VCaP (cell line): Measurements from ENCODE around the gene GABRB2.
"Not testable (repeated sequence)": the region's sequence is repeated elsewhere in the genome, so short reads cannot be mapped to it uniquely, and the experiment has no call there.

ENCODE experiments used
- H3K27ac ChIP-seq: fragments of 450-650 bp; 2 replicates; pipeline ENCODE4 v1.5.1; 2017
- TF ChIP-seq, protein P1 (sequence below): fragments of 450-650 bp; conservative IDR thresholded peaks from 2 replicates; pipeline ENCODE4 v1.5.1; 2017; ENCODE audit warnings: mild to moderate bottlenecking, moderate library complexity

Gene GABRB2

DNA sequence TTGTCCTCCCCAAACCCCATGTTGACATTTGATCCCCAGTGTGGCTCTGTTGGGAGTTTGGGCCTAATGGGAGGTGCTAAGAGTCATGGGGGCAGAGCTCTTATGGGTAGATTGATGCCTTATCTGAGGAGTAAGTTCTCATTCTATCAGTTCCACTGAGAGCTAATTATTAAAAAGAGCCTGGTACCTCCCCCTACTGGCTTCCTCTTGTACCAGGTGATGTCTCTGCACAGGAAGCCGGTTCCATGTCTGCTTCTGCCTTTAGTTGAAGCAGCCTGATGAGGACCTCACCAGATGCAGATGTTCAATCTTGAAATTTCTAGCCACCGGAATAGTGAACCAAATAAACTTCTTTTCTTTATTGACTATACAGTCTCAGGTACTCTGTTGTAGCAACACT lies 10.8 kb downstream of the GABRB2 start:
- TF ChIP-seq, protein P1, sequence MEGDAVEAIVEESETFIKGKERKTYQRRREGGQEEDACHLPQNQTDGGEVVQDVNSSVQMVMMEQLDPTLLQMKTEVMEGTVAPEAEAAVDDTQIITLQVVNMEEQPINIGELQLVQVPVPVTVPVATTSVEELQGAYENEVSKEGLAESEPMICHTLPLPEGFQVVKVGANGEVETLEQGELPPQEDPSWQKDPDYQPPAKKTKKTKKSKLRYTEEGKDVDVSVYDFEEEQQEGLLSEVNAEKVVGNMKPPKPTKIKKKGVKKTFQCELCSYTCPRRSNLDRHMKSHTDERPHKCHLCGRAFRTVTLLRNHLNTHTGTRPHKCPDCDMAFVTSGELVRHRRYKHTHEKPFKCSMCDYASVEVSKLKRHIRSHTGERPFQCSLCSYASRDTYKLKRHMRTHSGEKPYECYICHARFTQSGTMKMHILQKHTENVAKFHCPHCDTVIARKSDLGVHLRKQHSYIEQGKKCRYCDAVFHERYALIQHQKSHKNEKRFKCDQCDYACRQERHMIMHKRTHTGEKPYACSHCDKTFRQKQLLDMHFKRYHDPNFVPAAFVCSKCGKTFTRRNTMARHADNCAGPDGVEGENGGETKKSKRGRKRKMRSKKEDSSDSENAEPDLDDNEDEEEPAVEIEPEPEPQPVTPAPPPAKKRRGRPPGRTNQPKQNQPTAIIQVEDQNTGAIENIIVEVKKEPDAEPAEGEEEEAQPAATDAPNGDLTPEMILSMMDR: peak; percentile 50
- H3K27ac ChIP-seq: no peak overlapping the region

DNA sequence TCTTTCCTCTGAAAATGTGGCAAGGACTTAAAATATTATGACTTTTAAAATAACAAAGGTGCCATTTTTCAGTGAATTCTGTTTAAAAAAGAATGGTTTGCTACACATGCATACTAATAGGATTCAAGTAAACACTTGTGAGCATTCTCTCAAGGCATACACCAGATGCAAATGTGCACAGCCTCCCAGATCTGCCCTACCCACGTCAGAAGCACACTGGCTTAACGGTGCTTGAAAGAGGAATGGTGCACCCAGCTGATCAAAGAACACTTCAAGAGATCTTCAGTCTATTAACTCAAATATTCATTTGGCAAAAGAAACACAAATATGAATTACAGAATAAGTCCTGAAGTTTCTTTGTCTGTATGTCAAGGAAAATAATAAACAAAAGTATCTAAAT lies 15.8 kb downstream of the GABRB2 start:
- H3K27ac ChIP-seq: no peak overlapping the region
- TF ChIP-seq, protein P1: no peak

DNA sequence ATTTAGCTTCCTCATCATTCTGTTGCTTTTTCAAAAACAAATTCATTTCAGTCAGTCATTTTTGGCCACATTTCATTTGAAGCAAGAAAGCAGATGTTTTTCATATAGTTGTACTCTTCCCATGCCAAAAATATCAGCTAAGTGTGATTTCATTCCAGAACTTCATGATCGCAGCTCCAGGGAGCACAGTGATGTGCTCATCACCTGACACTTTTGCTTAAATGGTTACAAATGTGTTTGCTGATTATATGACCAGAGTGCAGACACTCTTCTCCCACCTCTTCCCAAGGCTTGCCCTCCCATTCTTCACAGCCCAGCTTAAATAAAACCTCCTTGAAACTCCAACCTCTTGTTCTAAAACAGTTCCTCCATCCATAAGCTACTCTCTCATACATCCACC lies 32.6 kb downstream of the GABRB2 start:
- TF ChIP-seq, protein P1: no peak
- no peak overlapping the region for H3K27ac ChIP-seq

DNA sequence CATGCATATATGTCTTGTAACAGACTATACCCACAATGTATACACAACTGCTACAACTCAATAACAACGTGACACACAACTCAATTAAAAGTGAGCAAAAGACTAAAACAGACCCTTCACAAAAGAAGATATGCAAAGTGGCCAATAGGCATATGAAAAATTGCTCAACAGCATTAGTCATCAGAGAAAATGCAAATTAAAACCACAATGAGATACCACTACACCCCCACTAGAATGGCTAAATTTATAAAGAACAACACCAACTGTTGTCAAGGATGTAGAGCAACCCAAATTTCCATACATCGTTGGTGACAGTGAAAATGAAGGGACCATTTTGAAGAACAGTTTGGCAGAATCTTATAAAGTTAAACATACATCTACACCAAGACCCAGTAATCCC lies 38.9 kb downstream of the GABRB2 start:
- H3K27ac ChIP-seq: no peak overlapping the region
- TF ChIP-seq, protein P1: no peak

DNA sequence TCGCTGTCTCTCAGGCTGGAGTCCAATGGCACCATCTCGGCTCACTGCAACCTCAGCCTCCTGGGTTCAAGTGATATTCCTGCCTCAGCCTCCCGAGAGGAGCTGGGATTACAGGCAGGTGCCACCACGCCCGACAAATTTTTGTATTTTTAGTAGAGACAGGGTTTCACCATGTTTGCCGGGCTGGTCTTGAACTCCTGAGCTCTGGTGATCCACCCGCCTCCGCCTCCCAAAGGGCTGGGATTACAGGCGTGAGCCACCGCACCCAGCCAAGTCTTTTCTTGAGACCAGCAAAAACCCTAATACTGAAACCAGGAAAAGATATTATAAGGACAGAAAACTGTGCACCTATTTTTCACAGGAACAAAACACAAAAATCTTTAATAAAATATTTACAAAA lies 41.4 kb downstream of the GABRB2 start:
- H3K27ac ChIP-seq: not testable (repeated sequence)

DNA sequence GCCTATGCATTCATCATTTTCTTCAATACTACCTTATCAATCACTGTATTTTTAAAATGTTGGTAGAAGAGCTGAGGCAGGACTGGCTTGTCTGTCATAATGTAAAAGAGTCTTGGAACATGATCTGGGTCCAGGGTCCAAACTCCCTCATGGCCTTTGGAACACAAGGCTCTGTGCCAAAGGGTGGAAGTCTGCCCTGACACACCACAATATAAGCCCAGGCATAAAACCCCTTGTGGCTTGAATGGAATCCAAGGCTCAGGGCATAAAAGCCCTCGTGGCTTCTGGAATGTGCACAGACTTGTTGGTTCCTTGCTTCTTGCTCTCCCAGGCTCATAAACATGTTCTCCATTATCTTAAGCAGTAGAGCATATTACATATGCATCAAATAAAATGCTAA lies 48.0 kb downstream of the GABRB2 start:
- no peak overlapping the region for H3K27ac ChIP-seq
- TF ChIP-seq, protein P1: no peak

DNA sequence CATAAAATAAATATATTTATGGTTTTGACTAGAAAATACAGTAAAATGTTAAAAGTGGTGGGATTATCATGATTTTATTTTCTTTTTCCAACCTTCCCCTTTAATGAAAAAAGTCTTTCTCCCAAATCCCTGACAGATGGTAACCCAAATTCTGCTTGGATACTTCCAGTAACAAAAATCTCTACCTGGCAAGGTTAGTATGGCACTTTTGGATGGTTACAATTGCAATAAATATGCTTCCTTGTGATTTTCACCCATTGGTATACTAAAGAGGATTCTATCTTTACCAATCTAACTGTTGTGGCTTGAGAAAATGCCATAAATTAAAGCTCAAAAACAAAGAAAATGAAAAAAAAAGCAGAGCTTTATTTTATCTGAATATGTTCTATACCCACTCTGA lies 62.8 kb downstream of the GABRB2 start:
- H3K27ac ChIP-seq: no peak overlapping the region
- TF ChIP-seq, protein P1: no peak

DNA sequence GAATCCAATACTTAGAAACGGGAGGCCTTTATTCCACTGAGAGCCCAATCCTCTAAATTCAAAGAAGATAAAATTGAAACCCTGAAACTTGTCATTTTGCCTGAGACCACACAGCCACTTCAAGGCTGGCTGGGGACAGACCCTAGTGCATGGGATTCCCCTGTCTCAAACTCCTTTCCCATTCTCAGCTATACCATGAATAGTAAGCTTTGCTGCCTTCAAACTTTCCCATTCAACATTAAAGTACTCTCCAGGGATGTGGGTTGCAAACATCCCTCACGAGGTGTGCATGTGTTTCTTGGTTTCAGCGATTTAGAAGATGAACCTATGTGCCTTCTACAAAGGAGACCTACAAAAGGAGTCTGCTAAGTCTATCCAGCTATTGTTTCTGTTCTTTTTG lies 64.6 kb downstream of the GABRB2 start:
- TF ChIP-seq, protein P1: no peak
- H3K27ac ChIP-seq: no peak overlapping the region
